ENCODE measurements around the gene GABRA5.

GRCh38 chr15:26970712-26971210 is 103.9 kb downstream of the GABRA5 start, which contains the start of gene GABRG3:
- no peak for TF ChIP-seq CTCF (conservative IDR thresholded peaks at IDR 0.05 in 1 of 2, IDR thresholded peaks at IDR 0.05 in 1 of 2; ENCODE audit: low read depth in 1 of 2, low read length in 2 of 2)
- no peak for TF ChIP-seq EZH2 (IDR thresholded peaks at IDR 0.05; ENCODE audit: low read length, missing control alignments)
